Duodenal mucosa (tissue), 2 donors: ENCODE results near the gene ATP8B4.

Experiments used
- H3K27ac ChIP-seq: one replicate; pipeline ENCODE4 v1.7.0; 2013; ENCODE audit warnings: low read depth, low read length
- H3K27me3 ChIP-seq, 2 donors: one replicate each; pipeline ENCODE4 v1.7.0; 2013; ENCODE audit warnings: low read length in 2 of 2, control low read depth in 1 of 2; ENCODE audit not compliant: insufficient read depth in 2 of 2, control insufficient read depth in 1 of 2
- H3K36me3 ChIP-seq, 2 donors: one replicate each; pipeline ENCODE4 v1.7.0; 2013; ENCODE audit warnings: low read length in 2 of 2, control low read depth in 1 of 2; ENCODE audit not compliant: insufficient read depth in 2 of 2, control insufficient read depth in 1 of 2
- H3K4me1 ChIP-seq, 2 donors: one replicate each; pipeline ENCODE4 v1.7.0; 2013; ENCODE audit warnings: low read length in 2 of 2, control low read depth in 1 of 2; ENCODE audit not compliant: insufficient read depth in 2 of 2, control insufficient read depth in 1 of 2
- H3K4me3 ChIP-seq, 2 donors: one replicate each; pipeline ENCODE4 v1.7.0; 2013; ENCODE audit warnings: low read length in 2 of 2, low read depth in 1 of 2
- H3K9ac ChIP-seq, 2 donors: one replicate each; pipeline ENCODE4 v1.7.0; 2013; ENCODE audit warnings: low read length in 2 of 2, low read depth in 1 of 2
- H3K9me3 ChIP-seq, 2 donors: one replicate each; pipeline ENCODE4 v1.7.0; 2013; ENCODE audit warnings: low read length in 2 of 2, control low read depth in 1 of 2; ENCODE audit not compliant: control insufficient read depth in 1 of 2

The ATP8B4 gene

DNA sequence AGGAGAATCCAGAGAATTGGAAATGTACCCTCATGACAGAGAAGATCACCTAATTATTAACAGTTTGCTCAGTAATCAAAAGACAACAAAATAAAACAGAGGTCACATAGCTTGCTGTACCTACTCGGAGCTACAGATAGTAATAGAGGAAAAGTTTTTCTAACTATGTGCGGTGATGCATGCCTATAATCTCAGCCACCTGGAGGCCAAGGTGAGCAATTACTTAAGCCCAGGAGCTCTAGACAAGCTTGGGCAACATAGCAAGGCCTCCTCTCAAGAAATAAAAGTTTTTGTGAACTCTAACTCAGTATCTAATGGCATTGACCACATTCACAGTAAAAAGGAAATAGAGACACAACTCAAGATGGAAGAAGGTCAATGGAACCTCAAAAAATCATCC is 243.6 kb downstream of the ATP8B4 start:
- H3K36me3 ChIP-seq, result no peaks in the 10 kb centered on the region
- no peaks in the 10 kb centered on the region for H3K9me3 ChIP-seq
- no peak overlapping the region for H3K9ac ChIP-seq
- H3K27me3 ChIP-seq, result no peaks in the 10 kb centered on the region
- no peak overlapping the region for H3K4me3 ChIP-seq
- H3K4me1 ChIP-seq, result no peaks in the 10 kb centered on the region
- no peak overlapping the region for H3K27ac ChIP-seq

DNA sequence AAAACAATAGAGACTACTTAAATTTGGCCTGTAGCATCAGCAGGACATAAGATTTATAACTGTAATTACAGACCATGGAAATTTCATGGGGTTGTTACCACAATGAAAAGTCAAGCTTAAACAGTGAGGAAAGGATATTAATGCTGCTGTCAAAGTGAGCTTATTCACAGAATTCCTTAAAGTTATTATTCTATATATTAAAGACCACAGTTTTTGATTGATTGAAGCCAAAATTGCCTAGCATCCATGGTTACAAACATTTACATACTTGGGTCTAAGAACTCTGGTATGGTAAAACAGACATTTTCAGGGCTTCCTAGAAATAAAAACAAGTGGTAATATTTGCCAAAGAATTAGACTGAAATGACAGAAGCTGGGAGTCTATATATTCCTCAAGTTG is 248.6 kb downstream of the ATP8B4 start:
- no peak overlapping the region for H3K4me3 ChIP-seq
- H3K9me3 ChIP-seq, result no peaks in the 10 kb centered on the region
- H3K9ac ChIP-seq, result no peak overlapping the region
- H3K27me3 ChIP-seq, result no peaks in the 10 kb centered on the region
- H3K36me3 ChIP-seq, result no peaks in the 10 kb centered on the region
- no peak overlapping the region for H3K27ac ChIP-seq
- no peaks in the 10 kb centered on the region for H3K4me1 ChIP-seq

DNA sequence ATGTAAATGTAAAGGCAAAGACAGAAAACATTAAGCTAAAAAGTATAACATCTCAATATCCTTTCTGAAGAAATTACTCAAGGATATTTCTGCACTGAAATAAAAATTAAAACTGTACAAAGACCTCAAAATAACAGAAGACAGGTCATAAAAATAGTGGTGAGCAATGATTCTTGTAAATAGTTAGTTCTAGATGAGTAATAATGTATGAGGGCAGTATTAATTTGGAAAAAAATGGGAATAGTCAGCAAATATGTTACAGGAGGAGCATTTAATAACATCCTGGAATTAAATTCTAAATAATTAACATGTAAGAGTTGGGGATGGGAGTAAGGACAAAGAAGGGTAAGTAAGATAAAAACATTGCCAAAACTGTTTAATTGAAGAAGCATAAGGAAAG is 250.7 kb downstream of the ATP8B4 start:
- H3K4me3 ChIP-seq, result no peak overlapping the region

DNA sequence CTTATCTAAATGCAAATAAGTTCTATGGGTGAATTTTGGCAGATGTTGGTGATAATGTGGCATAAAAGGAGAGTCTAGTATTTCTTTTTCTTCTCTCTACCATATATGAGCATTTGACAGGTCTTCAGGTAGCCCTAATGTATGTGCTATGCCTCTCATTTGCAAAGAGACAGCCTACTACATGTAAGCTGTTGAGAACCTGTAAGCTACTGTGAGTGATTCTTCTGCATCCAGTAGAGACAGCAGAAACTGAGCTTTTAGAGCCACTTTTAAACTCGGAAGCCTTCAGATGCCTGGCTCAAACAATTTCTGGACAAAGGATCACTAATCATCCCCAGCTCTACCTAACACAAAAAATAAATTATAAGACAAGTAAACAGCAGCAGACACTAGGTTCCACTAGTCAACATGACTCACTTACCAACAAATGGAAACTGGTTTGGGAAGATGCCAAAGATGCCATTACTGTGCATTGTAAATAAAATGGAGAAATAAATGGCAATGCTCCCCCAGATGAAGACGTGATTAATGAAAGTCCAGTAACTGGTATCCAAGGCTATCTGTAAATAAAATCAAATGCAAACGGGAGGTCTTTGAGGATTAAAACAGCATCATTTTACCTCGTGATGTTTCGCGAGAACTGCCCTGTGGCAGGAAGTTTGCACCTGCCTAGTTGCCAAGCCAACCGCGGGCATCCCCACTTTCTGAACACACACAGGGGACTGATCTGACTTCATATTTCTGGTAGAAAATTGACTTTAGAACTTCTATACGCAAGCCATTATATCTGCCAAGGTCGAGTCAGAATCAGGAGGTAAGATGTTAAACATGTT is 252.9 kb downstream of the ATP8B4 start:
- H3K4me1 ChIP-seq, result no peaks in the 10 kb centered on the region
- no peaks in the 10 kb centered on the region for H3K36me3 ChIP-seq
- no peaks in the 10 kb centered on the region for H3K27me3 ChIP-seq
- no peaks in the 10 kb centered on the region for H3K9me3 ChIP-seq
- no peak overlapping the region for H3K27ac ChIP-seq
- no peak overlapping the region for H3K4me3 ChIP-seq
- H3K9ac ChIP-seq, result no peak overlapping the region

More for the DNA sequence above, 250.7 kb downstream of the ATP8B4 start:
- H3K9me3 ChIP-seq, result no peaks in the 10 kb centered on the region
- no peaks in the 10 kb centered on the region for H3K27me3 ChIP-seq
- H3K36me3 ChIP-seq, result no peaks in the 10 kb centered on the region
- H3K4me1 ChIP-seq, result no peaks in the 10 kb centered on the region
- no peak overlapping the region for H3K9ac ChIP-seq
- no peak overlapping the region for H3K27ac ChIP-seq

DNA sequence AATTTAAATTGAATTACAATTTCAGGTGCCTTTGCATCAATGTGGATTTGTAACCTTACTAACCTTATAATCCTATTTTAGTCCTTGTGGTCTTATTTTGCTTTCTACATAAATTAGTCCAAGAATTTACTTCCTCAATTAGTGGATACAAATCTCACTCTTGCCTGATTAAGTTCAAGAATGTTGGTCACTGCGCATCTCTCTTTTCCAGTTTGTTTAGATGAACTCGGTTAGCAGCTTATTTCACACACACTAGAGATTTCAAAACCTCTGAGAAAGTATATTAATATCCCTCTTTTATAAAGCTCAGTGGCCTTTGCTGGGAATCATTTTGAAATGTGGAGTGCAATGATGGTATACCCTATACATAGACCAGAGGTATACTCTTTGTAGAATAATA is 254.8 kb downstream of the ATP8B4 start:
- Histone ChIP-seq H3K27ac (no peak overlapping the region), H3K9ac (no peak overlapping the region), H3K4me3 (no peak overlapping the region)

DNA sequence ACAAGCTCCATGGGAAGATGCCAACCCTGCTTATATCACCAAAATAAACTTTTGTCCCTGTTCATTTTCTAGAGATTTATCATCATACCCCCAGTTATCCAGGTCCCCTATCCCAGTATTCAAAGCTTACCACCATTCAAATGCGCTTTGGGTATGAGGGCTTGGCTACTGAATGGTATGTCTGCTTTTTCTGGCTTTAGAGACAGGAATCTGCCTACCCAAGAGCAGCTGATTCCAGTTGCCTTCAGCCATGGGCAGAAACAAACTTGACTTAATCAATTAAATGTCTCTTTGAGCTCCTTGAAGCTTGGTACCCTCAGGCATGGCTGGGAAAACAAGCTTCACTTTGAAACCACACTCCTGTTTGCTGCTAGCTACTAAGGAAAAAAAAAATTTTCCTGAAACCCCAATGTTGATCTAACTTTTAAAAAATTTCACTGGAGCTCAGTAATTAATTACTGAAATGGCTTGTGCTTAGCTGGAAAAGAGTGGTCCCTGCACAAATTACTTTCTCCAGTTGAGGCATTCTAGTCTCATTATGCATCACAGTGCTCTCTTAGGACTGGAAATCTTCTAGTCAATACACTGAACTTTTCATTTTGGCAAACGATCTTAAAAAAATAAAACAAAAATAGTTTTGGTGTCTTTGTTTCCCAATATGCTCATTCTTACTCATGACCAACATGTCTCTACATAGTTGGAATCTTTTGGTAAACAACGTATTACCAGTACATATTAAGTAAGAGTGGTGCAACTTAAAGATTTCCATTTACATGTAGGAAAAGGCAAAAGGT is 255.4 kb downstream of the ATP8B4 start:
- Histone ChIP-seq H3K9ac (no peak overlapping the region), H3K27ac (no peak overlapping the region), H3K9me3 (no peaks in the 10 kb centered on the region), H3K27me3 (no peaks in the 10 kb centered on the region), H3K4me1 (no peaks in the 10 kb centered on the region), H3K4me3 (no peak overlapping the region), H3K36me3 (no peaks in the 10 kb centered on the region)

More for the DNA sequence above, 254.8 kb downstream of the ATP8B4 start:
- Histone ChIP-seq H3K4me1 (no peaks in the 10 kb centered on the region), H3K36me3 (no peaks in the 10 kb centered on the region), H3K9me3 (no peaks in the 10 kb centered on the region), H3K27me3 (no peaks in the 10 kb centered on the region)

DNA sequence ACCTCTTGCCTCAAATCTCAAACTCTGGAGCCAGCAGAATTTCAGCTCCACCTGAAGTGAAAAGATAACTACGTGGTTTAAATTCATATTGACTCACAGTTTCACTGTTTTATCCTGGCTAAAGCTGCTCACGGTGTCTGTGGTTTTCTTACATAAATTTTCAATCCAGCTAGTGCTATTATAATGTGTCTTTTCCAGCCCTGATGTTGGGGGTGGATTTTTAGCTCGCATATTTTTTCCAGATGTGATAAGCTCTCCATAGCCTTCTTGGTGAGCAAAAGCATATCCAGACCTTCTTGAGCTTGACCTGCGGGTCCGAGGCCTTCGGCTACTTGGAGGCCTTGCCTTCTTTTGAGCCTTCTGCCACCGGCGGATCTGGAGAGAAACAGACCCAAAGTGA is 258.9 kb downstream of the ATP8B4 start:
- no peaks in the 10 kb centered on the region for H3K4me1 ChIP-seq
- no peak overlapping the region for H3K27ac ChIP-seq
- no peak overlapping the region for H3K9ac ChIP-seq
- H3K27me3 ChIP-seq, result no peaks in the 10 kb centered on the region
- no peaks in the 10 kb centered on the region for H3K9me3 ChIP-seq
- H3K36me3 ChIP-seq, result no peaks in the 10 kb centered on the region
- no peak overlapping the region for H3K4me3 ChIP-seq

DNA sequence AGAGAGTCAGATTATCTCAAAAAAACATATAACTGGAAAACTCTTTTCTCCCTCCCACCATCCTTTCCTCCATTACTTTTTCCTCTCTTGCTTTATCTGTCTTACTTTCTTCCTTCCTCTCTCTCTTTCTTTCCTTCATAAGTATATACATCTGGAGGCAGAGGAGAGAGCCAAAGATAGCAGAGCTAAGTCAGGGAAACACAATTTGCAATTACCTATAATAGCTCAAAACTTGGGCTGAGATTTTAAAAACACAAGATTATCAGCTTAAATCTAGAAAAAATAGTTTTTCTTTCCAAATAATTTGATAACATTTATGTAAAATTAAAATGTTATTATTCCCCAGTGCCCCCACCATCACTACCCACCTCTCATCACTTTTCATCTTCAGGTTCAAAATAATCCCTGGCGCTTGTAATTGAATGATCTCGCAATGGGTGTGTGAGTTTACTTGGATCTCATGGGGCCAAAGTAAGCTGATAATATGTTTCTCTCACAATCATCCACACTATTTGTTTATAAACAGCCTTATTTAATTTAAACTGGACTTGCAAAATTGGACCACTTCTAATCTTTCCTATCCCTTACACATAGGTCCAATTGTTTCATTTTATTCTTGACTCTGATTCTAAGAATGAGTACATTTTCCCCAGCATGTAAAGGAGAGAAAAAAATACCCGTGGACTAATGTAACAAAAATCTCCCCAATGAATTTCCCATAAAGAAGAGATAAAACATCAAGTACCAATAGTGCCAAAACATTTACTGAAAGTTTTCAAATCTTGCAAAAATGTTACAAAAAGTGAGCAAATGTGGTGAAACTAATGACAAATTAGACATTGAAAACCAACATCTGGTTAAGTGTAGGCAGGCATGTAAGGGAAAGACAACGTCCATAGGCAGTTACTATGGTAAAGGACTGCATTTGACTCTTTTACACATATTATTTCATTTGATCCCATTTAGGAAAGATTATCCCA is 261.2 kb downstream of the ATP8B4 start:
- H3K9me3 ChIP-seq, result no peaks in the 10 kb centered on the region
- H3K9ac ChIP-seq, result no peak overlapping the region
- no peak overlapping the region for H3K27ac ChIP-seq
- H3K4me3 ChIP-seq, result no peak overlapping the region
- H3K4me1 ChIP-seq, result no peaks in the 10 kb centered on the region
- no peaks in the 10 kb centered on the region for H3K36me3 ChIP-seq
- no peaks in the 10 kb centered on the region for H3K27me3 ChIP-seq

DNA sequence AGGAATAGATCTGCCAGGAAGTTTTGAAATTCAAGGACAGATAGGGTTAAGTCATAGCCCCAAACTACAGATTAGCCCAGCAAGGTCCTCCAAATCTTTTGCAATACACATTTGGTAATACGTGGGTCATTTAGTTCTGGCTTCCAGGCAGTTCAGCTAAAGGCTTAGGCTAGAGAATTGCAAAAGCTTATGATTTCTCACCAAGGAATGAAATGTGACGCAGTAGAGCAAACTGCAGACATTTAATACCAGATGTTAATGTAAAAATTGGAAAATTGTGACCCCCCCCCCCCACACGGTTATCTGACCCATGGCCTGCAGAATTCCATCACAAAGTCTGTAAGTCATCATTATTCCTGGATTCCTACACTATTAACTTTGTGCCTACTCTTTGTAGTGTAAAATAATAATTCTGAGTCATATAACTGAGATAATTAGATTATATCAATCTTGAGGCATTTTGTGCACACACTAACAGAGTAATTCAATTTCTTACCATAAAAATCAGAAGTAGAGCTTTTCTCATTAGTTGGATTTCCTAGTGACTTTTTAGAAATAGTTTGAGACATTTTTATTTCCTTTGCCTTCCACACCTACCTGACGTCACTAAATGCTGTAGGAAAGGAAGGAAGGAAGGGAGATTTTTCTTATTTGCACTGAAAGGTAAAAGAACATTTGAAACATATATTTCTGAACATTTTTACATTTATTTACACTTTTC is 263.0 kb downstream of the ATP8B4 start:
- H3K4me3 ChIP-seq, result no peak overlapping the region
- H3K27ac ChIP-seq, result no peak overlapping the region
- H3K9ac ChIP-seq, result no peak overlapping the region
- H3K36me3 ChIP-seq, result no peaks in the 10 kb centered on the region
- no peaks in the 10 kb centered on the region for H3K9me3 ChIP-seq
- no peaks in the 10 kb centered on the region for H3K4me1 ChIP-seq
- H3K27me3 ChIP-seq, result no peaks in the 10 kb centered on the region
